ENCODE data around the gene ANAPC2. TPM values are rescaled to one million over a fixed set of nuclear protein-coding genes. Genes with fewer than 3 reads are reported as not detected.
A peak's percentile ranks its signal among the peaks of the same experiment; 100 is the strongest.

ANAPC2 gene
- polyA plus RNA-seq, 2 of the 4 experiments (the other 2 are of a cell fraction) = 17.5 to 40.7 TPM

GRCh38 chr9:137228506-137228967, 40.2 kb upstream of the ANAPC2 start:
- FAIRE-seq (no peak), ATAC-seq (no peak), DNase-seq (ENCODE audit: low read depth in 1 of 2, low spot score in 1 of 2) (no peak)
- H3K27ac ChIP-seq = no peak overlapping the region
- peaks cover 58% of the 10 kb centered on the region for H3K4me1 ChIP-seq
- H3K9me3 ChIP-seq = no peaks in the 10 kb centered on the region
- ChIA-PET POLR2A (interaction anchor here (2.3 kb wide), 1 partner anchor 40 kb away, joined by 8 read pairs; the partner anchor contains the start of genes ANAPC2 and SSNA1), CTCF (interaction anchor here (0.5 to 10.1 kb wide), 18 partner anchors 10 to 200 kb away, joined by 3 to 113 read pairs (median 12); partner anchors contain the start of genes ANAPC2, NDOR1, NPDC1 and SAPCD2)
- H3K4me3 ChIP-seq = no peak overlapping the region
- no peak for TF ChIP-seq PHF8 (IDR thresholded peaks at IDR 0.05; ENCODE audit: borderline replicate concordance, low read depth)
- no peak for TF ChIP-seq GATA3 (IDR thresholded peaks at IDR 0.05; ENCODE audit: borderline replicate concordance)
- TF ChIP-seq ZFP36 (IDR thresholded peaks at IDR 0.05; ENCODE audit: borderline replicate concordance, partially characterized antibody) = no peak
- no peak for TF ChIP-seq ESRRA (IDR thresholded peaks at IDR 0.05; ENCODE audit: borderline replicate concordance, low read length)
- TF ChIP-seq RFX5 (IDR thresholded peaks at IDR 0.05) = no peak
- no peak for TF ChIP-seq MYC (IDR thresholded peaks at IDR 0.05; ENCODE audit: borderline replicate concordance, low read length)
- no peak for TF ChIP-seq ZC3H11A (IDR thresholded peaks at IDR 0.05)
- no peak for TF ChIP-seq SMC3 (IDR thresholded peaks at IDR 0.05)
- TF ChIP-seq KDM1A (IDR thresholded peaks at IDR 0.05; ENCODE audit: low read depth) = no peak
- TF ChIP-seq CBX2 (IDR thresholded peaks at IDR 0.05; ENCODE audit: borderline replicate concordance, low read depth) = no peak
- H3K4me2 ChIP-seq = no peak overlapping the region
- 82% methylated on average over 6 of the region's 29 CpGs for WGBS (ENCODE audit: missing lambda C conversion rate)

DNA sequence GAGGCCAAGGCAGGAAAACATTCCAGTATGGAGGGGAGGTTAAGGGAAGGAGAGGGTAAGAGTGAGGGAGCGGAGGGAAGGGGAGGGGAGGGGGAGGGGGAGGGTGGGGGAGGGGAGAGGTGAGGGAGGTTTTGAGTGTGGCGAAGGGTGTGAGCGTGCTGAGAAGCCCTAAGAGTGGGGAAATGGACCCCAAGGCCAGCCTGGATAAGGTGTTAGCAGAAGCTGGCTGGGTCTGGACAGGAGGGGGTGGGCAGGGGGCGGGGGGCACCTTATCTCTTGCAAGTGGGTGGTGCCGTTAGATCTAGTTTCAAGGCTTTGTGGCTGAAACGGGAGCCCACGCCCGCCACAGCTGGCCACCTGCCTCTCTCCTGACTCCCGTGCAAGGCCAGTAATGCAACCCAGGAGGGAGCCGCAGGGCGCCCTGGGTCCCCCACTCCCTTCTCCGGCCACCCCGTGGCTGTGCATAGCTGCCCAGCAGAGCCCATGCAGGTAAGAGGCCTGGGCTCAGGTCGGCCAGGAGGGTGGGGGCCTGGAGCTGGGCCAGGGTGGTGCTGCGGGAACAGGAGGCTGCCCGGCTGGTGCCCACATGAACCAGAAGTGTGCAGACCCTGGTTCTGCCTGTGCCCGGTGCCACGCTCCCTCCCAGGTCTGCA, 39.6 kb upstream of the ANAPC2 start:
- no peak overlapping the region for H3K4me3 ChIP-seq
- CTCF ChIA-PET = interaction anchor here (0.5 to 10.1 kb wide), 31 partner anchors 11 to 421 kb away, joined by 3 to 113 read pairs (median 7); partner anchors contain the start of genes ANAPC2, LRRC26, NDOR1 and NELFB
- peaks cover 59% of the 10 kb centered on the region for H3K4me1 ChIP-seq
- DNase-seq (ENCODE audit: low read depth in 1 of 2, low spot score in 1 of 2) = no peak
- no peak for TF ChIP-seq RCOR1 (IDR thresholded peaks at IDR 0.05; ENCODE audit: low read depth, low read length)
- TF ChIP-seq, protein P1, sequence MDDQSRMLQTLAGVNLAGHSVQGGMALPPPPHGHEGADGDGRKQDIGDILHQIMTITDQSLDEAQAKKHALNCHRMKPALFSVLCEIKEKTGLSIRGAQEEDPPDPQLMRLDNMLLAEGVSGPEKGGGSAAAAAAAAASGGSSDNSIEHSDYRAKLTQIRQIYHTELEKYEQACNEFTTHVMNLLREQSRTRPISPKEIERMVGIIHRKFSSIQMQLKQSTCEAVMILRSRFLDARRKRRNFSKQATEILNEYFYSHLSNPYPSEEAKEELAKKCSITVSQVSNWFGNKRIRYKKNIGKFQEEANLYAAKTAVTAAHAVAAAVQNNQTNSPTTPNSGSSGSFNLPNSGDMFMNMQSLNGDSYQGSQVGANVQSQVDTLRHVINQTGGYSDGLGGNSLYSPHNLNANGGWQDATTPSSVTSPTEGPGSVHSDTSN (IDR thresholded peaks at IDR 0.05) = peak; percentile 26; the same call in 1 of the 2 replicates
- H3K27ac ChIP-seq = no peak overlapping the region
- POLR2A ChIA-PET = interaction anchor here (1.5 to 3.5 kb wide), 3 partner anchors 12 to 65 kb away, joined by 3 to 27 read pairs (median 8); partner anchors contain the start of genes ANAPC2, SSNA1 and TUBB4B
- no peaks in the 10 kb centered on the region for H3K9me3 ChIP-seq
- WGBS (ENCODE audit: missing lambda C conversion rate) = 37% methylated on average over 12 of the region's 18 CpGs
- peak overlapping the region; percentile 77 for H3K4me2 ChIP-seq
- FAIRE-seq = no peak
- no peak for ATAC-seq

DNA sequence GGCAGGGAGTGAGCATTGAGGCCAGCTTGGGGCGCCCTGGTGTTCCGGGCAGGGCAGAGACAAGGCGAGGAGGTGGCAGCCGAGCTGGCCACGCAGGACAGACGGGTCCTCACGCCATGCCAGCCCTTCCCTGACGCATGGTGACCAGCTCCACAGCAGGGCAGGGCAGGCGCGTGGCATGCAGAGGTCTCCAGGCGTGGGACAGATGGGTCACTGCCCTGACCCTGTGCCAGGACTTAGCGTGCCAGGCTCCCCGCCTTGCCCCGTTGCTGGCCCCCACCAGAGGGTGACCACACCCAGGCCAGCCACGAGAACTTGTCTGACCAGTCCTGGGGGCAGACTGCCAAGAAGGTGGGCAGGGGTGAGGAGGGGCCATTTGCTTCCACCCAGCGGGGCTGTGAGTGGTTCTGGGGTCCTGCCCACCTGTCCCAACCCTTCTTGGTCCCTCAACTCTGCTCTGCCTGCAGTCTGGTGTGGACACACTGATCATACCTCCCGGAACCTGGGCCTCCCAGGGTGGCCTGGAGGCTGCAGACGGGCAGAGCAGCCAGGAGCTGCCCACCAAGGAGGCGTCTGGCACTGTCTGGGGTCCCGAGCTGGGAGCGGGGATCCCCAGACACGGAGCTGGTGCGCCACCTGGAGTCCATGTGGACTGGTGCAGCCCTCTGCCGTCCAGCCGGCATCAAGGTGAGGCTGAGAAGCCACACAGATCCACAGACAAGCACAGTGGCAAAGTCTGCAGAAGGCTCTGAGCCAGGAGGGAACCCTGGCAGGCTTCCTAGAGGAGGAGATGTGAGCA, 38.9 kb upstream of the ANAPC2 start, which contains the start of gene RNF224:
TSS of gene RNF224 (plus strand) at position 449 of the 799 bp plus-strand sequence. CDS start 834 bp downstream, outside the sequence.
- Histone ChIP-seq H3K27ac (peak within 1 kb of the TSS; percentile 63 to 89), H3K4me2 (peak within 1 kb of the TSS; percentile 77), H3K4me1 (peaks cover 66% of the 10 kb centered on the region), H3K4me3 (no peak within 1 kb of the TSS), H3K9me3 (no peaks in the 10 kb centered on the region)
- ChIA-PET CTCF (interaction anchor here (0.5 to 10.1 kb wide), 42 partner anchors 10 to 441 kb away, joined by 3 to 113 read pairs (median 5); partner anchors contain the start of genes ANAPC2, LRRC26, MAMDC4 and MAN1B1), POLR2A (interaction anchor here (1.5 to 3.5 kb wide), 3 partner anchors 13 to 64 kb away, joined by 3 to 27 read pairs (median 8); partner anchors contain the start of genes ANAPC2, SSNA1 and TUBB4B)
- DNase-seq (ENCODE audit: low read depth in 1 of 2, low spot score in 1 of 2) (peak; percentile 78 to 84), FAIRE-seq (no peak), ATAC-seq (peak; percentile 42 to 71)
- peak; percentile 88 for TF ChIP-seq ZFP36 (IDR thresholded peaks at IDR 0.05; ENCODE audit: borderline replicate concordance, partially characterized antibody)
- TF ChIP-seq USF2 (IDR thresholded peaks at IDR 0.05) = no peak
- TF ChIP-seq CBX8 (IDR thresholded peaks at IDR 0.05) = no peak
- TF ChIP-seq CTCF (IDR thresholded peaks at IDR 0.05) = peak; percentile 88
- TF ChIP-seq CHD2 (IDR thresholded peaks at IDR 0.05; ENCODE audit: low read length, partially characterized antibody) = no peak
- TF ChIP-seq SMC3 (IDR thresholded peaks at IDR 0.05) = peak; percentile 86
- 0 out of 2 replicates have a peak, but pooled peaks have one; percentile 1 for TF ChIP-seq POLR2A (IDR thresholded peaks at IDR 0.05; ENCODE audit: low read length)
- peak; percentile 92 to 94 for TF ChIP-seq RAD21 (conservative IDR thresholded peaks at IDR 0.05 in 1 of 2, IDR thresholded peaks at IDR 0.05 in 1 of 2)
- TF ChIP-seq, protein P2, sequence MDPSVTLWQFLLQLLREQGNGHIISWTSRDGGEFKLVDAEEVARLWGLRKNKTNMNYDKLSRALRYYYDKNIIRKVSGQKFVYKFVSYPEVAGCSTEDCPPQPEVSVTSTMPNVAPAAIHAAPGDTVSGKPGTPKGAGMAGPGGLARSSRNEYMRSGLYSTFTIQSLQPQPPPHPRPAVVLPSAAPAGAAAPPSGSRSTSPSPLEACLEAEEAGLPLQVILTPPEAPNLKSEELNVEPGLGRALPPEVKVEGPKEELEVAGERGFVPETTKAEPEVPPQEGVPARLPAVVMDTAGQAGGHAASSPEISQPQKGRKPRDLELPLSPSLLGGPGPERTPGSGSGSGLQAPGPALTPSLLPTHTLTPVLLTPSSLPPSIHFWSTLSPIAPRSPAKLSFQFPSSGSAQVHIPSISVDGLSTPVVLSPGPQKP (IDR thresholded peaks at IDR 0.05; ENCODE audit: low read depth, low read length) = no peak
- WGBS (ENCODE audit: missing lambda C conversion rate) = 45% methylated on average over 19 of the region's 25 CpGs
